Measurements from ENCODE around the gene LIFR.

LIFR gene

DNA sequence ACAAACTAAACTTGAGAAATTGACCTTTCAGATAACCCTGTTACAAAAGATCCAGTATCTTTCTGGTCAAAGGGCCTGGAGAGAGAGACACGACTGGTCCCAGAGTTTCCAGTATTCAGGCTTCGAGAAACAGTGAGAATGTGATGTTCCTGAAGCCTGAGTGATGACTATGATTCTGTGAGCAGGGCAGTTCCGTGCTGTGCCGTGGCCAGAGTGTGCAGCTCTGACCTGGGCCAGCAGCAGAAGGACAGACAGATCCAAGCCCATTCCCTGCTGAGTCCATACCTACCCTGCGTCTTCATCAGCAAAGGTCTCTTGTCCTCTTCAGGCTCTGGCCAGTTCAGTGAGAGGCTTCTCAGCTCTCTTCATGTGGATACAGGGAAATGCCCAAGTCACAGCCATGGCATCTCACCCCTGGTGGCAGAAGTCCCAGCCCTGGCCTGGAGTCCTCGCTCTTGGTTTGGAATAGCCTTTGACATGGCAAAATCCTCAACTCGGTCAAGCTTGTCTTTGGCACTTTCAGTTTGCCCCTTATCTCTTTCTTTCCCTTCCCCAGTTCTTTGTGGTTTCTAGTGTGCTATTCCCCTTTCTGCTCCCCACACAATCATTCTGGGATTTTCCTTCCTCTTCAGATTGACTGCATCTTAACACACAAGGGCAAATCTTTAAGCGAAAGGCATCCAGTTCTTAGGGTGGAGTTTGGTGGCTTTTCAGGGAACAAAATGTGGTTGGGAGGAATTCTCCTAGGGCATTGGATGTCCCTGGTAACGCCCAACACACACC lies 107.7 kb downstream of the LIFR start:
- no peak overlapping the region for H3K4me3 ChIP-seq (replicated peaks in 1 of 2; ENCODE audit: low read depth in 2 of 2, low read length in 2 of 2)
- TF ChIP-seq, protein P1, sequence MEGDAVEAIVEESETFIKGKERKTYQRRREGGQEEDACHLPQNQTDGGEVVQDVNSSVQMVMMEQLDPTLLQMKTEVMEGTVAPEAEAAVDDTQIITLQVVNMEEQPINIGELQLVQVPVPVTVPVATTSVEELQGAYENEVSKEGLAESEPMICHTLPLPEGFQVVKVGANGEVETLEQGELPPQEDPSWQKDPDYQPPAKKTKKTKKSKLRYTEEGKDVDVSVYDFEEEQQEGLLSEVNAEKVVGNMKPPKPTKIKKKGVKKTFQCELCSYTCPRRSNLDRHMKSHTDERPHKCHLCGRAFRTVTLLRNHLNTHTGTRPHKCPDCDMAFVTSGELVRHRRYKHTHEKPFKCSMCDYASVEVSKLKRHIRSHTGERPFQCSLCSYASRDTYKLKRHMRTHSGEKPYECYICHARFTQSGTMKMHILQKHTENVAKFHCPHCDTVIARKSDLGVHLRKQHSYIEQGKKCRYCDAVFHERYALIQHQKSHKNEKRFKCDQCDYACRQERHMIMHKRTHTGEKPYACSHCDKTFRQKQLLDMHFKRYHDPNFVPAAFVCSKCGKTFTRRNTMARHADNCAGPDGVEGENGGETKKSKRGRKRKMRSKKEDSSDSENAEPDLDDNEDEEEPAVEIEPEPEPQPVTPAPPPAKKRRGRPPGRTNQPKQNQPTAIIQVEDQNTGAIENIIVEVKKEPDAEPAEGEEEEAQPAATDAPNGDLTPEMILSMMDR (IDR thresholded peaks at IDR 0.05; ENCODE audit: low read depth, low read length): no peak
- DNase-seq (ENCODE audit: low read depth in 2 of 2): peak in 1 of 2 donors; percentile 59

DNA sequence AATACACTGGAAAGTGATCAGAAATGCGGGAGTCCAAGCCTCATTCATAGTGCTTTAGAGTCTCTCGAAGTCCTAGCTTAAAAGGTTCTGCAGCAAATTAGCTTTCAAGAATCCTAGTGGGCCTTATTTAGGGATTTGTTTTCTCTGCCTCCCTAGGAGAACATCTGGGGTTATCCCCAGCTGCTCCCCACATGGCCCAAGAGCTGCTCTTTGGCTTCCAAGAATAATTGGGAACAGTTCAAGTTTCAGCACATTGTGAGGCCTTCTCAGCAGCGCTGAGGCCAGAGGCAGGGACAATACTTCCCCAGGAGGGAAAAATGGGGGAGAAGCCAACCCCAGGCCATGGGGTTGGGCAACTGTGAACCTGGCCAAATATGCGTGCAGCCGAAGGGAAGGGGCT lies 108.7 kb downstream of the LIFR start:
- no peak overlapping the region for H3K4me3 ChIP-seq (replicated peaks in 1 of 2; ENCODE audit: low read depth in 2 of 2, low read length in 2 of 2)
- DNase-seq (ENCODE audit: low read depth in 2 of 2): peak in 1 of 2 donors; percentile 49
- TF ChIP-seq, protein P1 (IDR thresholded peaks at IDR 0.05; ENCODE audit: low read depth, low read length): no peak

DNA sequence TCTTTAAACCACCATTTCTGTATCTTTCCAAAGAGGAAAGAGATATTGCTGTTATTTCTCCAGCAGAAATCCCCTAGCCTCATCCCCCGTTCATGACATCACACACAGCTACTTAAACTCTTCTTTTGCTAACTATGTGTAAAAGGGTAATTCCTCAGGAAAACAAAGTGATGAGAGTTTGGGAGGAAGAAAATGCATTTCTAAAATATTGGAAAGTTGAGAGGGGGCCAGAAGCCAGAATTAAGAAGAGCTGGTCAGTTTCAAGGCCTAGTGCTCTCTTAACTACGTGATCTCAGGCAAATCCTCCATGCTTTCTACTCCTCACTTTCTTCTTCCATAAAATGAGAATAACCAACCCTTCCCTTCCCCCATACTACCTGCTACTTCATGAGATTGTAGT lies 109.4 kb downstream of the LIFR start:
- H3K4me3 ChIP-seq (replicated peaks in 1 of 2; ENCODE audit: low read depth in 2 of 2, low read length in 2 of 2): no peak overlapping the region
- TF ChIP-seq, protein P1 (IDR thresholded peaks at IDR 0.05; ENCODE audit: low read depth, low read length): no peak
- no peak for DNase-seq (ENCODE audit: low read depth in 2 of 2)

DNA sequence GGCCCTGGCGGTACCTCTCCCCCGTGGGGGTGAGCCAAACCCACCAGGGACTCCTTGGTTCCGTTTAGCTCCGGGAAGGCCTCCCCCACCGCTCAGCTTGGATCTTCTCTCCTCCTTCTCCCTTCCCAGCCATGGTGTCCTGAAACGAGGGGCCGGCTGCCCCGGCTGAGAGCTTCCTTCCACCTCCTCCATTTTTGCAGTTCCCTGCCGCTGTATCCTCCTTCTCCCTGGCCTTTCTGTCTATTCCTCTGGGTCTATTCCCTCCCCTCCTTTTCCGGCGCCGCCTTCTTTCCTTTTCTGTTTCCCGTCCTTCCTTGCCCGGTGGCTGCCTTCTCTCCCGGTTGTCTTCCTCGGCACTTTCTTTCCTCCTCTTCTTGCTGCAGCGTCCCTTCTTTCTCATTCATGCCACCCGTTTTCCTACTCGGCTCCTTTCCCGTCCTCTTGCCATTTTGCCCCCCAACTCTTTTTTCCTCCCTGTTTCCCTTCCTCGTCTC lies 110.4 kb downstream of the LIFR start:
- DNase-seq (ENCODE audit: low read depth in 2 of 2): peak in 1 of 2 donors; percentile 36
- peak overlapping the region; percentile 22 to 64 for H3K4me3 ChIP-seq (replicated peaks in 1 of 2; ENCODE audit: low read depth in 2 of 2, low read length in 2 of 2)
- TF ChIP-seq, protein P1 (IDR thresholded peaks at IDR 0.05; ENCODE audit: low read depth, low read length): no peak

DNA sequence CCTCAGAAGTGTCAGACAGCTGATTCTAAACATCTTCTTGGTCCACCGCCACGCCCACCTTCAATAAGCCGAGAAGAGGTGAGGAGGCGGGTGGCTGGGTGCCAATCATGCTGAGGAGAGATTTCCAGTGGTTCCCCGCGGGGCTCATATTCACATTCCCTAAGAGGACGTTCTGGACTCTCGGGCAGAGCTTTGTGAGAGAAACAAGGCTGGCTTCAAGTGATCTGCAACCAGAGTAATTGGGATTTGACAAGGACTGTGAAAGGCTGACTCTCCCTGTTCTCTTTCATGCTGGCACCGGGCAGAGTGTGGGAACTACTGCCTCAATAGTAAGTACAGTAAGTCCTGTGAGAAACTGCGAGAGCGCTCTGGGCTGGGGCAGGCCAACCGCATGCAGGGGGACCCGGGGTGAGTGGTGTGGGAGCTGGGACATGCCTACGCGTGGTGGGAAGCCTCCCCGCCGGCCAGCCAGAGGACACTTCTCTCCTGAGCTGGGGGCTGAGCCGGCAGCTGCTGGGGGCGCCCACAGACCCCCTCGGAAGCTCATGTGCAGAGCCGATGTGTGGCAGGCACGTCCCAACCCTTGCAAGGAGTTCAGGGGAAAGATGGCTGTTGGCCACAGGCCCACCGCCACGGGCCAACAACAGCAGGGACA lies 110.9 kb downstream of the LIFR start:
- TF ChIP-seq, protein P1 (IDR thresholded peaks at IDR 0.05; ENCODE audit: low read depth, low read length): no peak
- DNase-seq (ENCODE audit: low read depth in 2 of 2): peak; percentile 38 to 62
- H3K4me3 ChIP-seq (replicated peaks in 1 of 2; ENCODE audit: low read depth in 2 of 2, low read length in 2 of 2): peak overlapping the region; percentile 22 to 64

DNA sequence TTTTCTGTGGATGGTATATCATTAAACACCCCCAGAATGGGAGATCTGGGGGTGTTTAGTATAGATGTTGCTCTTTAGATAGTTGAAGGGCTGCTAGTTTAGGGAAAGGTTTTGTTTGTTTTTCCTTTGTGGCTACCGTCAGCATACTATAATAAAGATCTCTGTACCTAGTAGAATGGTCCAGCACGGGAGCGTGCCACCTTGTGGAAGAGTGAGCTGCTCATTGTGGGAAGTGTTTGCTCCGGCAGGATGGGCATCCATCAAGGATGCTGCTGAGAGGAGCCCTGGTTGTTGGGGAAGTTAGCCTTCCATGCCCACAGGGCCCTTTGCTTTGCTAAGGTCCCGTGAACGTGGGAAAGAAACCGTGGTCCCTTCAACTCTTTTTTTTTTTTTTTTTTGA lies 113.1 kb downstream of the LIFR start:
- TF ChIP-seq, protein P1 (IDR thresholded peaks at IDR 0.05; ENCODE audit: low read depth, low read length): no peak
- H3K4me3 ChIP-seq (replicated peaks in 1 of 2; ENCODE audit: low read depth in 2 of 2, low read length in 2 of 2): no peak overlapping the region
- no peak for DNase-seq (ENCODE audit: low read depth in 2 of 2)

All from cardiac fibroblast (primary cell).